Epithelial cell of proximal tubule (primary cell): ENCODE results near the gene ASCL2. TPM values are rescaled to one million over a fixed set of nuclear protein-coding genes. Genes with fewer than 3 reads are reported as not detected.
"Not testable (repeated sequence)": the region's sequence is repeated elsewhere in the genome, so short reads cannot be mapped to it uniquely, and the experiment has no call there.

Source experiments
- DNase-seq: peaks from one replicate; pipeline ENCODE4 v3.0.0-alpha.2; 2011; ENCODE audit warnings: low read depth
- H3K4me3 ChIP-seq: 2 replicates; pipeline ENCODE4 v1.5.1; 2011; ENCODE audit warnings: low read depth, mild to moderate bottlenecking, low read length
- CTCF ChIP-seq: conservative IDR thresholded peaks from 2 replicates; pipeline ENCODE4 v1.5.1; 2012; ENCODE audit warnings: low read depth, mild to moderate bottlenecking, low read length
- total RNA-seq: library from RNA; depleted of rRNA; stranded (reverse); fragments of >200 nt; gene quantifications from 2 replicates; pipeline ENCODE4 v1.2.3, GENCODE V29; 2015

ASCL2 gene
- total RNA-seq, 1 donor from 2014 or later, result 0.12 TPM

- no peak for DNase-seq
- no peak overlapping the region for H3K4me3 ChIP-seq
- TF ChIP-seq CTCF, result no peak
Measured at GRCh38 chr11:2249189-2249916, 21.0 kb downstream of the ASCL2 start.

- TF ChIP-seq CTCF, result no peak
- DNase-seq, result no peak
Measured at GRCh38 chr11:2248762-2249161, 21.6 kb downstream of the ASCL2 start.

DNA sequence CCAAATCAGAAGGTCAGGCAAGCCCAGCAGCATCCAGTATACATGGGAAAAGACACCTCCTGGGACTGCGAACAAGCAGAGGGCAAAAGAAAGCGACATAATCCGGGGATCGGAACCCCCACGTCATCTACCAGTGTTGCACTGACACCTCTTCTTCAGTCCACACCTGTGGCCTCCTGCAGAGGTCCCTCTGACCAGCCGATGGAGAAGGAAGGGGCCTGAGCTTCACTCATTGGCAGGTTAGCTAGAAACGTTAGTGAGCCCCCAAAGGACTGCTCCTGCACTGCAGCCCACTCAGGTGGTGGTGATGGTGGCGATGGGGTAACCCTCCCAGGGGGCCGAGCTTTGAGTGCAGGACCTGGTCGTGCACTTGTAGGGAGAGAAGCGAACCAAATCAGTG lies 22.1 kb downstream of the ASCL2 start:
- TF ChIP-seq CTCF, result no peak
- no peak for DNase-seq
- H3K4me3 ChIP-seq, result no peak overlapping the region

More at GRCh38 chr11:2248762-2249161, 21.6 kb downstream of the ASCL2 start:
- H3K4me3 ChIP-seq, result no peak overlapping the region

- no peak for DNase-seq
- no peak for TF ChIP-seq CTCF
- no peak overlapping the region for H3K4me3 ChIP-seq
Measured at GRCh38 chr11:2247496-2247895, 22.9 kb downstream of the ASCL2 start.

- TF ChIP-seq CTCF, result no peak
- DNase-seq, result no peak
- no peak overlapping the region for H3K4me3 ChIP-seq
Measured at GRCh38 chr11:2240834-2241233, 29.6 kb downstream of the ASCL2 start.

DNA sequence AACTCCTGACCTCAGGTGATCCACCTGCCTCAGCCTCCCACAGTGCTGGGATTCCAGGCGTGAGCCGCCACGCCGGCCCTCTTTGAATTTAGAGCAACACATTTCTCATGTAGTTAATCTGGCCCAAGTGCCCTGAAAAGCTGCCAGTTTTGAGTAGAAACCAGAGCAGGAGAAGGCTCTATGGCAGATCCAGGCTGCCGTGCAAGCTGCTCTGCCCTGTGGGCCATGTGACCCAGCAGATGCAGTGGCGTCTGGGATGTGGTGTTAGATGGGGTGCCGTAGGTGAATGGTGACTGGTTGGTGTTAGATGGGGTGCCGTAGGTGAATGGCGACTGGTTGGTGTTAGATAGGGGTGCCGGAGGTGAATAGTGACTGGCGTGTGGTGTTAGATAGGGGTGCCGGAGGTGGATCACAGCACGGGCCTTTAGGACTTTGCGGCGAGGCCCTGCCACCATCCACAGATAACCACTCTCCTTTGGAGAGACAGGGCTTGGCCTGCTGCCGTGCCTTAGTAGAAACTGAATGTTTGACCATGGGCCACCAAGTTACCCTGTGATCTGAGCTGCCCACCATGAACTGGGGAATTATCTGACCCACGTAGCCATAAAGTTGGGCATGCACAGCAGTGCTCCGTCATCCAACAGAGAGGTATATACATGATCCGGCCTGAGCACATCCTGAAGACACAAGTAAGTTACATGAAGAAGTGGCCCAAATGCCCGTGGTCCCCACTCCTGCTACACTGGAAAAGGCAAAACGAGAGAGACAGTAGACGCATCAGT lies 32.7 kb downstream of the ASCL2 start:
- TF ChIP-seq CTCF, result no peak
- no peak overlapping the region for H3K4me3 ChIP-seq
- no peak for DNase-seq

GRCh38 chr11:2236381-2237134 lies 33.8 kb downstream of the ASCL2 start:
- DNase-seq, H3K4me3 ChIP-seq: not testable (repeated sequence)
